Measurements from ENCODE around the gene CLDND1.

CLDND1 gene

GRCh38 chr3:98513091-98513511 lies 9.6 kb downstream of the CLDND1 start:
- no peak for DNase-seq

DNA sequence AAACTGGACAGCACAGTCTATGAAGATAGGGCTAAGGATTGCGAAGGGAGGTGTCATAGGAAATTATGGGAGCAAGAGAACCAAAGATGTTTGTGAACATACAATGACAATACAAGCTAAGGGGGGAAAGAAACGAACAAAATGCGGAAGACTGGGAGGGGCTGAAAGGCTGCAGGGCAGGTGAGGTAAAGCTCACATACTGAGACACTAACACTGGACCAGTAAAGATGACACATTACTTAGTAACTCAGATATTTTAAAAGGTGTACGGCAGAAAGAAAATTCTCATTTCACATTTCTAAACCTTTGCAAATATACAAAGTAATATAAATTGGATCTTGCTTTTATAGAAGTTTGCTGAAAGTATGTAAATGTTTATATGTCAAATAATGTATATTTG lies 10.1 kb downstream of the CLDND1 start:
- no peak for DNase-seq

- no peak for DNase-seq
Measured at GRCh38 chr3:98508582-98508981, 14.1 kb downstream of the CLDND1 start.

DNA sequence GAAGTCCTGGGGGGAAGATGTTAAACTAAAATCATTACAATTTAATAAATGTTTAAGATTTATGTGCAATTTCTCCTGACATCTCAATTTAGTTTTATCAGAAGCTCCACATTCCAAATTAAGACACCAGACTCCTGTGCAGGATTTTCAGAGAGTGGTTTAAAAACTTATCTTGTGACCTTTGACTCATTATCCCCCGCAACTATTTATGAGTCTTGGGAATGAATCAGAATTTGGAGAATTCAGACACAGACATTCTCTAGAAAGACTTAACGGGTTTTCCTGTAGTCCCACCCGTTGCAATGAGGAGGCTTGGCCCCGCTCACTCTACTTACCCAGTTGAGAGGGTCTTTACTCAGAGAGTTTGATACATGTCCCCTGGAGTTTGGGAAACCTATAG lies 18.2 kb downstream of the CLDND1 start:
- DNase-seq = no peak

GRCh38 chr3:98501863-98502576 lies 20.7 kb downstream of the CLDND1 start:
- no peak for DNase-seq

DNA sequence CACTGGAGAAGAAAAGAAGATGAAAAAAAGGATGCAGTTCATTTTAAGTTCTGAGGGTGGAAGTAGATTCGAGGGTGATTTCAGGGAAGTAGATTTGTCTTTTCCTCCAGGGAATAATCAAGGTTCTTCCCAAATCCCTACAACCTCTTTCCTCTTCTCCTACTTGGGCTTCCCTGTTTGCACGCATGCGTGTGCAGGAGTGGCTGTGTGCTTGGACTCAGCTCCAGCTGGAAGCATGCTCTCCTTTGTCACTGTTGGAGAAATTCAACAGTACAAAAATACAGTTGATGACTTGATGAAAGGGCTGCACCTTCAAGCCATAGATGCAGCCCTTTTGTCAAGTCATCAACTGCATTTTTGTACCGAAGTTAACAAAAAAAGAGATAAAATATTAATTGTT lies 21.4 kb downstream of the CLDND1 start:
- DNase-seq = no peak

GRCh38 chr3:98500019-98500418 lies 22.7 kb downstream of the CLDND1 start:
- DNase-seq = no peak

DNA sequence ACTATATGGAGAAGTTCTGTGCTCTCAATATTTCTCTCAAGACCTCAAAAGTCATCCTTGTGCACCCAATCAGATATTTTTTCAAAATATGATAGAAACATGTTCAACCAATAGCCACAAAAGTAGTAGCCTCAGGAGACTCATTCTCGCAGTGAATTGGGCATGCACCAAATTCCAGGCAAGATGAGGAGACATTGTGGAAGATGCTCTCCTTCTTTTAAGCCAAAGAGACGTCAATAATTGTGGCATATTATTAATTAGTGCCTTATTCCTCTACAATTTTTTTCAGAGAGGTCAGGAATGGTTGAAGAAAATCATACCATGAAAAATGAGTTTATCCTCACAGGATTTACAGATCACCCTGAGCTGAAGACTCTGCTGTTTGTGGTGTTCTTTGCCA lies 25.3 kb downstream of the CLDND1 start, which contains the start of gene OR5K2:
OR5K2 (plus strand) TSS at position 301 of the 400 bp plus-strand sequence; CDS start at position 301, 0 bp downstream.
- DNase-seq = no peak

DNA sequence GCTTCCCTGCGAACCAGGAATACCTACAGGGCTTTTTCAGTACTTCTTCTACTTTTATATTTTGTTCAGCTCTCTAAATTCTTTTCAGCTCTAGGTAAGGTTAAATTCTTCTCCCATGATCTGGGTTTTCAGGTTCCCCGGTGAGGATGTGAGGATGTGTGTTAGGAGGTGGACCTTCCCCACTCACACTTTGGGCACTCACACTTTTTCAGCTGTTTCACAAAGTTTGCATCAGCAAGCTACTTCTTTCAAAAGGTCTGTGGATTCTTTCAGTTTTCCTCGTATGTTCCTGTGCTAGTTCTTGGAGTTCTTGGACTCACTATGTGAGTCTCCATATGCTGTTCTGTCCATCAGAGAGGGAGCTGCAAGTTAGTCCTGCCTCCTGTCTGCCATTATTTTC lies 39.1 kb downstream of the CLDND1 start:
- DNase-seq = no peak

DNA sequence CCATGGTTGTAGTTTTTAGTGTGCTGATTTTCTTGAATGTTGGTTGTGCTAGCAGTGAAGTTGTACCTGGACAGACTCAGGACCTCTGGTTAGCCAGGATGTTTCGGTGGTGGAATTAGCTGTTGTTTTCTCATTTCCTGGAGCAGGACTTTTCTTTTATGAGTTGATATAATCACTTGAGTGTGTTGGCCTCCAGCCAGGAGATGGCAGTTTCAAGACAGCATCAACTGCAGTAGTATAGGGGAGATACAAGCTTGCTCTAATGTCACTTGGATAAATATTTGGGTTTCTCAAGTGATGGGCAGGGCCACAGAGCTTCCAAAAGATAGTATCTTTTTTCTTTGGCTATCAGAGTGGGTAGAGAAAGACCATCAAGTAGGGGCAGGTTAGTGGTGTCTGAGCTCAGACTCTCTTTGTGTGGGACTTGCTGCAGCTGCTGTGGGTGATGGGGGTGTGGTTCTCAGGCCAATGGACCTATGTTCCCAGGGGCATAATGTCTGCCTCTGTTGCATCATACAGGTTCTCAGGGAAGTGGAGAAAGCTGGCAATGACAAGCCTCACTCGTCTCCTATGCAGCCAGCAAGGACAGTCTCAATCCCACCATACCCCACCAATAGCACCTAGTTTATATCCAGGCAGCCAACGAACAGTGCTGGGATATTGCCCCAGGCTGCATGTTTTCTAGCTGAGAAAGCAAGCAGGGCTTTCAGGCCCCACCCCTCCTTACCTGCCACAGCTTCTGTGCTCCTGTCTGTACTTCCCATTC lies 39.8 kb downstream of the CLDND1 start:
- DNase-seq = no peak

Data from bone marrow (tissue), 2 donors.